Erythroblast (primary cell): ENCODE results near the gene LAIR2.
"Not testable (repeated sequence)": the region's sequence is repeated elsewhere in the genome, so short reads cannot be mapped to it uniquely, and the experiment has no call there.

Experiments
- GATA1 ChIP-seq: IDR thresholded peaks from 2 replicates; pipeline ENCODE4 v1.6.1; 2011; ENCODE audit warnings: low read depth, mild to moderate bottlenecking, control low read depth, low read length, moderate library complexity
- POLR2A ChIP-seq: IDR thresholded peaks from 2 replicates; pipeline ENCODE4 v1.6.1; 2011; ENCODE audit warnings: mild to moderate bottlenecking, low read length

- not testable (repeated sequence) for TF ChIP-seq POLR2A, GATA1
Observed at GRCh38 chr19:54497747-54498450, 4.7 kb upstream of the LAIR2 start.
